Mesenchymal stem cell (in vitro differentiated cells and primary cell): ENCODE data around the gene ZC3H13.

Experiments used
- DNase-seq: peaks from one replicate; pipeline ENCODE4 v3.0.0-alpha.2; 2013
- H2AFZ ChIP-seq: one replicate; pipeline ENCODE4 v1.6.1; 2013; ENCODE audit warnings: low read depth, mild to moderate bottlenecking, control low read depth, inconsistent platforms, low read length, moderate library complexity
- H2AK5ac ChIP-seq: 2 replicates; pipeline ENCODE4 v1.6.1; 2013; ENCODE audit warnings: low read length, moderate library complexity, mild to moderate bottlenecking, inconsistent platforms; ENCODE audit not compliant: severe bottlenecking
- H2BK120ac ChIP-seq: one replicate; pipeline ENCODE4 v1.6.1; 2013; ENCODE audit warnings: low read depth, mild to moderate bottlenecking, inconsistent platforms, low read length, moderate library complexity
- H2BK12ac ChIP-seq, 2 experiments: one replicate each; pipeline ENCODE4 v1.6.1; 2013; ENCODE audit warnings: inconsistent platforms in 2 of 2, low read length in 2 of 2, mild to moderate bottlenecking in 2 of 2, moderate library complexity in 2 of 2, control low read depth in 1 of 2
- H2BK15ac ChIP-seq: one replicate; pipeline ENCODE4 v1.6.1; 2013; ENCODE audit warnings: mild to moderate bottlenecking, low read depth, inconsistent platforms; ENCODE audit not compliant: poor library complexity, severe bottlenecking
- H2BK5ac ChIP-seq: 2 replicates; pipeline ENCODE4 v1.6.1; 2013; ENCODE audit warnings: low read depth, mild to moderate bottlenecking, low read length, control low read depth, inconsistent platforms; ENCODE audit not compliant: poor library complexity, severe bottlenecking
- H3K14ac ChIP-seq, 2 experiments: one replicate each; pipeline ENCODE4 v1.6.1; 2013; ENCODE audit warnings: inconsistent platforms in 2 of 2, low read length in 2 of 2, control low read depth in 1 of 2, mild to moderate bottlenecking in 1 of 2, moderate library complexity in 1 of 2
- H3K18ac ChIP-seq, 2 experiments: one replicate each; pipeline ENCODE4 v1.6.1; 2013; ENCODE audit warnings: inconsistent platforms in 2 of 2, low read length in 2 of 2, control low read depth in 1 of 2, low read depth in 1 of 2, mild to moderate bottlenecking in 1 of 2
- H3K23ac ChIP-seq, 2 experiments: one replicate each; pipeline ENCODE4 v1.6.1; 2013; ENCODE audit warnings: inconsistent platforms in 2 of 2, low read length in 2 of 2, mild to moderate bottlenecking in 2 of 2, moderate library complexity in 2 of 2, control low read depth in 1 of 2
- H3K27ac ChIP-seq: 2 replicates; pipeline ENCODE4 v1.5.1; 2013; ENCODE audit warnings: mild to moderate bottlenecking, moderate library complexity, low read length, control low read depth, inconsistent platforms; ENCODE audit not compliant: poor library complexity, severe bottlenecking
- H3K27me3 ChIP-seq, 2 experiments: 2 replicates each; pipeline versions ENCODE4 v1.6.1 to v1.7.0; 2013; ENCODE audit warnings: low read length in 2 of 2, mild to moderate bottlenecking in 2 of 2, moderate library complexity in 2 of 2, control low read depth in 1 of 2, inconsistent platforms in 1 of 2; ENCODE audit not compliant: control insufficient read depth in 1 of 2, insufficient read depth in 1 of 2
- H3K36me3 ChIP-seq, 2 experiments: 2 replicates each; pipeline versions ENCODE4 v1.6.1 to v1.7.0; 2013; ENCODE audit warnings: low read length in 2 of 2, control low read depth in 1 of 2, inconsistent platforms in 1 of 2, low read depth in 1 of 2, mild to moderate bottlenecking in 1 of 2; ENCODE audit not compliant: insufficient read depth in 2 of 2, control insufficient read depth in 1 of 2
- H3K4ac ChIP-seq, 2 experiments: one replicate each; pipeline ENCODE4 v1.6.1; 2013; ENCODE audit warnings: inconsistent platforms in 2 of 2, low read length in 2 of 2, mild to moderate bottlenecking in 2 of 2, moderate library complexity in 2 of 2, control low read depth in 1 of 2, low read depth in 1 of 2
- H3K4me1 ChIP-seq: 2 replicates; pipeline ENCODE4 v1.6.1; 2013; ENCODE audit warnings: low read depth, low read length, control low read depth; ENCODE audit not compliant: control insufficient read depth, insufficient read depth
- H3K4me2 ChIP-seq: 2 replicates; pipeline ENCODE4 v1.6.1; 2013; ENCODE audit warnings: low read length, mild to moderate bottlenecking, inconsistent platforms; ENCODE audit not compliant: poor library complexity, severe bottlenecking
- H3K4me3 ChIP-seq, 2 experiments: 2 replicates each; pipeline versions ENCODE4 v1.5.1 to v1.7.0; 2013; ENCODE audit warnings: low read length in 2 of 2, mild to moderate bottlenecking in 2 of 2, control low read depth in 1 of 2, low read depth in 1 of 2; ENCODE audit not compliant: insufficient read depth in 1 of 2
- H3K79me1 ChIP-seq: replicated peaks from 2 replicates; pipeline ENCODE4 v1.6.1; 2013; ENCODE audit warnings: mild to moderate bottlenecking, control low read depth, low read length, inconsistent platforms; ENCODE audit not compliant: poor library complexity, severe bottlenecking
- H3K9ac ChIP-seq: 2 replicates; pipeline ENCODE4 v1.7.0; 2013; ENCODE audit warnings: mild to moderate bottlenecking, low read length, moderate library complexity
- H3K9me3 ChIP-seq: 2 replicates; pipeline ENCODE4 v1.7.0; 2013; ENCODE audit warnings: mild to moderate bottlenecking, low read length; ENCODE audit not compliant: control insufficient read depth
- H4K8ac ChIP-seq: one replicate; pipeline ENCODE4 v1.6.1; 2013; ENCODE audit warnings: inconsistent platforms, mild to moderate bottlenecking, low read length, moderate library complexity
- H4K91ac ChIP-seq: one replicate; pipeline ENCODE4 v1.6.1; 2013; ENCODE audit warnings: mild to moderate bottlenecking, low read length, inconsistent platforms
- WGBS: methylation state at CpG from one replicate; pipeline ENCODE4 v1.1.7; 2013; ENCODE audit warnings: mixed read lengths; 5-methylcytosine and 5-hydroxymethylcytosine counted together

Gene ZC3H13

DNA sequence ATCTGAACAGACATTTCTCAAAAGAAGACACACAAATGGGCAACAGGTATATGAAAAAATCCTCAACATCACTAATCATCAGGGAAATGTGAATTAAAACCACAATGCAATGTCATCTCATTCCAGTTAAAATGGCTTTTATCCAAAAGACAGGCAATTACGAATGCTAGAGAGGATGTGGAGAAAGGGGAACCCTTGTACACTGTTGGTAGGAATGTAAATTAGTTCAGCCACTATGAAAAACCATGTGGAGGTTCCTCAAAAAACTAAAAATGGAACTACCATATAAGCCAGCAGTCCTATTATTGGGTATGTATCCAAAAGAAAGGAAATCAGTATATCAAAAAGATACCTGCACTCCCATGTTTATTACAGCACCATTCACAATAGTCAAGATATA lies 24.7 kb upstream of the ZC3H13 start:
- Histone ChIP-seq H3K4me3 (no peak overlapping the region), H2AK5ac (no peak overlapping the region), H3K79me1 (no peaks in the 10 kb centered on the region), H2BK12ac (no peak overlapping the region), H3K36me3 (no peaks in the 10 kb centered on the region), H3K4ac (no peak overlapping the region), H2BK120ac (no peak overlapping the region), H4K8ac (no peak overlapping the region), H3K14ac (no peak overlapping the region), H4K91ac (no peak overlapping the region), H3K9me3 (no peaks in the 10 kb centered on the region), H2BK15ac (no peak overlapping the region), H3K18ac (no peak overlapping the region), H3K4me2 (no peak overlapping the region), H2BK5ac (no peak overlapping the region), H3K9ac (no peak overlapping the region), H3K4me1 (no peaks in the 10 kb centered on the region), H3K27ac (no peak overlapping the region), H3K23ac (no peak overlapping the region), H3K27me3 (no peaks in the 10 kb centered on the region), H2AFZ (no peak overlapping the region)
- no CpG with 5 or more reads among the region's 1 CpG for WGBS
- DNase-seq = no peak

DNA sequence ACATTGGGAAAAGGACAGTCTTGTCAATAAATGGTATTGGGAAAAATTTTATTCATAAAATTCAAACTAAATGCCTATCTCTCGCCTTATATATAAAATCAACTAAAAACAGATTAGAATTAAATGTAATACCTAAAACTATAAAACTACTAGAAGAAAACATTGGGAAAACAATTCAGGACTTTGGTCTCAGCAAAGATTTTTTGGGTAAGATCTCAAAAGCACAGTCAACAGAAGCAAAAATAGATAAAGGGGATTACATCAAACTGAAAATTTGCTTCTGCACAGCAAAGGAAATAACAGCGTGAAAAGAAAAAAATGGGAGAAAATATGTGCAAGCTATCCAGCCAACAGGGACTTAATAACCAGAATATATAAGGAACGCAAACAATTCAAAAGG lies 24.3 kb upstream of the ZC3H13 start:
- Histone ChIP-seq H2BK15ac (no peak overlapping the region), H2BK120ac (no peak overlapping the region), H2BK5ac (no peak overlapping the region), H3K14ac (no peak overlapping the region), H3K9ac (no peak overlapping the region), H4K8ac (no peak overlapping the region), H4K91ac (no peak overlapping the region), H3K18ac (no peak overlapping the region), H2BK12ac (no peak overlapping the region), H3K79me1 (no peaks in the 10 kb centered on the region), H2AK5ac (no peak overlapping the region), H3K4ac (no peak overlapping the region), H3K36me3 (no peaks in the 10 kb centered on the region), H3K4me1 (no peaks in the 10 kb centered on the region), H3K27me3 (no peaks in the 10 kb centered on the region), H3K4me2 (no peak overlapping the region), H3K9me3 (no peaks in the 10 kb centered on the region), H3K4me3 (no peak overlapping the region), H3K23ac (no peak overlapping the region), H2AFZ (no peak overlapping the region), H3K27ac (no peak overlapping the region)
- no CpG with 5 or more reads among the region's 3 CpGs for WGBS
- no peak for DNase-seq

DNA sequence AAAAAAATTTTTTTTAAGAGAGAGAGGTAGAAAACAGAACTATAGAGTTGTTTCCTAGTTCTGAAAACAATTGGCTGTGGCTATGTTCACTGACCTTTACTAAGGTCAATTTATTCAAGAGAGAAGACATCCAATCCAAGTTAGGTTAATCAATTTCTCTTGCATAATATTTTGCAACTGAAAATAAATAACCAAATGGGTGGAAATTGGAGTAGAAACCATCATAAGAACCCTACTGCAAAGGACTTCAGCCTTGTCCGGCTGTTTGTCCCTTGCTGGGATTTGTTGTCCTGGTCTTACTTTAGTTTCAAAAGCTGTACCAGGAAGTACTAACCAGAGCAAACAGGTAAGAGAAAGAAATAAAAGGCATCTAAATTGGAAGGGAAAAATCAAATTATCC lies 23.3 kb upstream of the ZC3H13 start:
- Histone ChIP-seq H4K8ac (no peak overlapping the region), H2BK15ac (no peak overlapping the region), H3K79me1 (no peaks in the 10 kb centered on the region), H2AK5ac (no peak overlapping the region), H2AFZ (no peak overlapping the region), H3K4me1 (no peaks in the 10 kb centered on the region), H3K4me2 (no peak overlapping the region), H3K4ac (no peak overlapping the region), H4K91ac (no peak overlapping the region), H3K27ac (no peak overlapping the region), H3K9ac (no peak overlapping the region), H3K9me3 (no peaks in the 10 kb centered on the region), H3K27me3 (no peaks in the 10 kb centered on the region), H3K36me3 (no peaks in the 10 kb centered on the region), H2BK120ac (no peak overlapping the region), H3K18ac (no peak overlapping the region), H3K4me3 (no peak overlapping the region), H3K23ac (no peak overlapping the region), H3K14ac (no peak overlapping the region), H2BK5ac (no peak overlapping the region), H2BK12ac (no peak overlapping the region)
- DNase-seq = no peak
- WGBS = 90% methylated on average over 1 of the region's 1 CpG

DNA sequence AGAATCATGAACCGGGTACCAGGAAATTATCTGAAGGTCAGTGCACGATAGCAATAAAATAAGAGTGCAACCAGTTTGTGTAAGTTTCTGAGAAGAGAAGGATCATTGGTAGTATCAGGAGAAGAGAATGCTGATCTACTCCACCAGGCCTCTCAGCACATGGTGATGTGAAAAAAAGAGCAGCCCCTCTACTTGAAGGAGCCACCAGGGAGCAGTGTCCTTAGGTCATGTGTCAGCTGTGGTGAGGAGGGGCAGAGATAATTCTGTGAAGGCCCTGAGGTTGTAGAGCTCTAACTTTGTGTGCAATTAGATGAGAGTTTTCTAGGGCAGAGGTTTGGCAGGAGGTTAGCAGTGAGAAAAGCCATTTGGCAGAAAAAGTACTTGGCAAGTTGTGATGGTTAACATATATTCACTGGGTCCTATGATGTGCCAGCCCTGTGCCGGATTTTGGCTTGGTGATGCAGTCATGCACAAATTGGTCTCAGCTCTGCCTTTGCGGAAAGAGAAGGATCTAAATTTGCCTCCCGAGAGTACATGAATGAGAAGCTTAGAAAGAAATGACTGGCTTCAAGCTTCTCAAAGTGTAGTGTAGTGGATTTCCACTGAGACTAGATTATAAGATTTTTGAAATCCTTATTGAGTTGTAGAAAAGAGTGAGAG lies 19.2 kb upstream of the ZC3H13 start:
- H2AFZ ChIP-seq = no peak overlapping the region
- no peak overlapping the region for H2AK5ac ChIP-seq
- no peaks in the 10 kb centered on the region for H3K27me3 ChIP-seq
- no peak for DNase-seq
- H3K4me2 ChIP-seq = no peak overlapping the region
- H2BK15ac ChIP-seq = no peak overlapping the region
- no peaks in the 10 kb centered on the region for H3K9me3 ChIP-seq
- H3K79me1 ChIP-seq = no peaks in the 10 kb centered on the region
- no peak overlapping the region for H3K9ac ChIP-seq
- H3K14ac ChIP-seq = no peak overlapping the region
- no peaks in the 10 kb centered on the region for H3K4me1 ChIP-seq
- no peak overlapping the region for H2BK5ac ChIP-seq
- H3K4me3 ChIP-seq = no peak overlapping the region
- H2BK120ac ChIP-seq = no peak overlapping the region
- no peak overlapping the region for H3K4ac ChIP-seq
- no peak overlapping the region for H3K18ac ChIP-seq
- 97% methylated on average over 5 of the region's 5 CpGs for WGBS
- H3K27ac ChIP-seq = no peak overlapping the region
- H4K8ac ChIP-seq = no peak overlapping the region
- no peak overlapping the region for H3K23ac ChIP-seq
- no peak overlapping the region for H2BK12ac ChIP-seq
- no peak overlapping the region for H4K91ac ChIP-seq
- H3K36me3 ChIP-seq = no peaks in the 10 kb centered on the region
